ENCODE results near the gene TMEM37. TPM values are rescaled to one million over a fixed set of nuclear protein-coding genes. Genes with fewer than 3 reads are reported as not detected.
"Not testable (repeated sequence)": the region's sequence is repeated elsewhere in the genome, so short reads cannot be mapped to it uniquely, and the experiment has no call there.

The TMEM37 gene
- total RNA-seq, 1 experiment from 2014 or later, result 4.2 TPM

- no peak overlapping the region for H3K4ac ChIP-seq (ENCODE audit: low read depth, low read length)
These were observed 28.8 kb upstream of the TMEM37 start for GRCh38 chr2:119402645-119403560.

GRCh38 chr2:119403618-119404017 is 28.0 kb upstream of the TMEM37 start:
- not testable (repeated sequence) for H3K27ac ChIP-seq (ENCODE audit: insufficient read length, low read depth, low read length); H3K23ac ChIP-seq (ENCODE audit: insufficient read length, low read depth, low read length); H3K23me2 ChIP-seq (ENCODE audit: insufficient read length, low read depth, low read length, poor library complexity, severe bottlenecking); H4K20me1 ChIP-seq (ENCODE audit: control insufficient read depth, insufficient read depth, insufficient read length); H3K56ac ChIP-seq (ENCODE audit: insufficient read length, low read depth, low read length); H4K91ac ChIP-seq (ENCODE audit: insufficient read length, low read depth, low read length); H3K14ac ChIP-seq (ENCODE audit: insufficient read depth, low read length); H3K9me3 Mint-ChIP-seq; H3K4me1 ChIP-seq (ENCODE audit: insufficient read depth, low read length); H3K9me3 ChIP-seq (ENCODE audit: control insufficient read depth, low read depth, low read length); H3K4me2 ChIP-seq (ENCODE audit: insufficient read depth, insufficient read length, low read length); H3T11ph ChIP-seq (ENCODE audit: low read length); H3K79me2 ChIP-seq (ENCODE audit: insufficient read depth, low read length); DNase-seq; H3K27me3 ChIP-seq (ENCODE audit: insufficient read depth, low read length); H3K27ac Mint-ChIP-seq; H3K4me3 Mint-ChIP-seq; H3K36me3 Mint-ChIP-seq (ENCODE audit: insufficient read depth in 1 of 3, low read depth in 3 of 3); H2AFZ ChIP-seq (ENCODE audit: low read length); H2BK5ac ChIP-seq (ENCODE audit: insufficient read length, low read length); H2BK15ac ChIP-seq (ENCODE audit: low read depth, low read length); H2BK20ac ChIP-seq (ENCODE audit: low read depth, low read length, poor library complexity, severe bottlenecking); H4K5ac ChIP-seq (ENCODE audit: insufficient read length, low read depth, low read length); H3K4ac ChIP-seq (ENCODE audit: low read depth, low read length); H4K8ac ChIP-seq (replicated peaks; ENCODE audit: insufficient read length, low read depth, low read length); H3K18ac ChIP-seq (ENCODE audit: insufficient read length, low read depth, low read length); H2BK120ac ChIP-seq (ENCODE audit: low read depth, low read length, poor library complexity, severe bottlenecking); H2AK5ac ChIP-seq (ENCODE audit: insufficient read length, low read length); H2BK12ac ChIP-seq (ENCODE audit: insufficient read length, low read depth, low read length); H3K79me1 ChIP-seq (ENCODE audit: insufficient read depth, low read depth, low read length, poor library complexity, severe bottlenecking); H3K4me1 Mint-ChIP-seq; H3K9ac ChIP-seq (ENCODE audit: extremely low read depth, insufficient read length, low read length); H3K27me3 Mint-ChIP-seq (ENCODE audit: low read depth)
- no CpG with 5 or more reads among the region's 12 CpGs for WGBS (ENCODE audit: extremely low coverage, insufficient read length, low lambda C conversion rate)

More at GRCh38 chr2:119402645-119403560, 28.8 kb upstream of the TMEM37 start:
- no peak for DNase-seq
- Histone ChIP-seq H2BK120ac (ENCODE audit: low read depth, low read length, poor library complexity, severe bottlenecking) (no peak overlapping the region), H4K8ac (replicated peaks; ENCODE audit: insufficient read length, low read depth, low read length) (no peak overlapping the region), H3K4me1 (ENCODE audit: insufficient read depth, low read length) (no peaks in the 10 kb centered on the region), H2AK5ac (ENCODE audit: insufficient read length, low read length) (no peak overlapping the region), H3T11ph (ENCODE audit: low read length) (no peak overlapping the region), H3K9ac (ENCODE audit: extremely low read depth, insufficient read length, low read length) (no peak overlapping the region), H3K23ac (ENCODE audit: insufficient read length, low read depth, low read length) (no peak overlapping the region), H2BK20ac (ENCODE audit: low read depth, low read length, poor library complexity, severe bottlenecking) (no peak overlapping the region), H3K18ac (ENCODE audit: insufficient read length, low read depth, low read length) (no peak overlapping the region), H4K91ac (ENCODE audit: insufficient read length, low read depth, low read length) (no peak overlapping the region), H3K4me2 (ENCODE audit: insufficient read depth, insufficient read length, low read length) (no peak overlapping the region), H3K79me2 (ENCODE audit: insufficient read depth, low read length) (no peaks in the 10 kb centered on the region), H2BK15ac (ENCODE audit: low read depth, low read length) (no peak overlapping the region), H3K14ac (ENCODE audit: insufficient read depth, low read length) (no peak overlapping the region), H2BK12ac (ENCODE audit: insufficient read length, low read depth, low read length) (no peak overlapping the region), H2AFZ (ENCODE audit: low read length) (no peak overlapping the region), H2BK5ac (ENCODE audit: insufficient read length, low read length) (no peak overlapping the region), H4K20me1 (ENCODE audit: control insufficient read depth, insufficient read depth, insufficient read length) (no peaks in the 10 kb centered on the region), H3K23me2 (ENCODE audit: insufficient read length, low read depth, low read length, poor library complexity, severe bottlenecking) (no peaks in the 10 kb centered on the region), H4K5ac (ENCODE audit: insufficient read length, low read depth, low read length) (no peak overlapping the region), H3K79me1 (ENCODE audit: insufficient read depth, low read depth, low read length, poor library complexity, severe bottlenecking) (no peaks in the 10 kb centered on the region), H3K56ac (ENCODE audit: insufficient read length, low read depth, low read length) (no peak overlapping the region), H3K9me3 (ENCODE audit: control insufficient read depth, low read depth, low read length) (no peaks in the 10 kb centered on the region), H3K27me3 (ENCODE audit: insufficient read depth, low read length) (no peaks in the 10 kb centered on the region), H3K27ac (ENCODE audit: insufficient read length, low read depth, low read length) (no peak overlapping the region)
- TF ChIP-seq, protein P1, sequence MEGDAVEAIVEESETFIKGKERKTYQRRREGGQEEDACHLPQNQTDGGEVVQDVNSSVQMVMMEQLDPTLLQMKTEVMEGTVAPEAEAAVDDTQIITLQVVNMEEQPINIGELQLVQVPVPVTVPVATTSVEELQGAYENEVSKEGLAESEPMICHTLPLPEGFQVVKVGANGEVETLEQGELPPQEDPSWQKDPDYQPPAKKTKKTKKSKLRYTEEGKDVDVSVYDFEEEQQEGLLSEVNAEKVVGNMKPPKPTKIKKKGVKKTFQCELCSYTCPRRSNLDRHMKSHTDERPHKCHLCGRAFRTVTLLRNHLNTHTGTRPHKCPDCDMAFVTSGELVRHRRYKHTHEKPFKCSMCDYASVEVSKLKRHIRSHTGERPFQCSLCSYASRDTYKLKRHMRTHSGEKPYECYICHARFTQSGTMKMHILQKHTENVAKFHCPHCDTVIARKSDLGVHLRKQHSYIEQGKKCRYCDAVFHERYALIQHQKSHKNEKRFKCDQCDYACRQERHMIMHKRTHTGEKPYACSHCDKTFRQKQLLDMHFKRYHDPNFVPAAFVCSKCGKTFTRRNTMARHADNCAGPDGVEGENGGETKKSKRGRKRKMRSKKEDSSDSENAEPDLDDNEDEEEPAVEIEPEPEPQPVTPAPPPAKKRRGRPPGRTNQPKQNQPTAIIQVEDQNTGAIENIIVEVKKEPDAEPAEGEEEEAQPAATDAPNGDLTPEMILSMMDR (conservative IDR thresholded peaks at IDR 0.05), result no peak
- WGBS (ENCODE audit: extremely low coverage, insufficient read length, low lambda C conversion rate), result no CpG with 5 or more reads among the region's 10 CpGs
- H3K27ac Mint-ChIP-seq, result peak overlapping the region in 1 of 3 experiments; percentile 40; a peak in 2 of 7 replicates
- peaks cover 8 to 10% of the 10 kb centered on the region in 2 experiments for H3K4me1 Mint-ChIP-seq
- no peaks in the 10 kb centered on the region; a peak in 1 of 7 replicates for H3K36me3 Mint-ChIP-seq (ENCODE audit: insufficient read depth in 1 of 3, low read depth in 3 of 3)
- peaks cover 2% of the 10 kb centered on the region for H3K27me3 Mint-ChIP-seq (ENCODE audit: low read depth)
- H3K4me3 Mint-ChIP-seq, result no peak overlapping the region
- H3K9me3 Mint-ChIP-seq, result no peaks in the 10 kb centered on the region; a peak in 1 of 5 replicates
